ENCODE data around the gene CEACAM16.

- TF ChIP-seq ZZZ3 (IDR thresholded peaks at IDR 0.05; ENCODE audit: control insufficient read depth, insufficient read length, low read depth) (no peak), NFXL1 (IDR thresholded peaks at IDR 0.05; ENCODE audit: borderline replicate concordance) (no peak), ESRRA (IDR thresholded peaks at IDR 0.05; ENCODE audit: low read length) (no peak)
Measured at GRCh38 chr19:44712864-44713515, 14.0 kb downstream of the CEACAM16 start.

Measured in GM12878 (cell line).